Stomach smooth muscle (tissue), 2 donors: Measurements from ENCODE around the gene MOB2.

Source experiments
- H3K27ac ChIP-seq: one replicate; pipeline ENCODE4 v1.7.0; 2013; ENCODE audit warnings: mild to moderate bottlenecking, low read length, inconsistent platforms
- H3K27me3 ChIP-seq, 2 donors: one replicate each; pipeline ENCODE4 v1.7.0; 2013; ENCODE audit warnings: low read length in 2 of 2; ENCODE audit not compliant: insufficient read depth in 2 of 2, control insufficient read depth in 1 of 2
- H3K36me3 ChIP-seq, 2 donors: one replicate each; pipeline ENCODE4 v1.7.0; 2013; ENCODE audit warnings: low read length in 2 of 2; ENCODE audit not compliant: control insufficient read depth in 2 of 2, insufficient read depth in 2 of 2
- H3K4me1 ChIP-seq: one replicate; pipeline ENCODE4 v1.7.0; 2013; ENCODE audit warnings: low read length; ENCODE audit not compliant: control insufficient read depth, insufficient read depth
- H3K4me3 ChIP-seq, 2 donors: one replicate each; pipeline ENCODE4 v1.7.0; 2013; ENCODE audit warnings: low read length in 2 of 2
- H3K9ac ChIP-seq, 2 donors: one replicate each; pipeline ENCODE4 v1.7.0; 2013; ENCODE audit warnings: low read length in 2 of 2, mild to moderate bottlenecking in 1 of 2
- H3K9me3 ChIP-seq, 2 donors: one replicate each; pipeline ENCODE4 v1.7.0; 2013; ENCODE audit warnings: low read length in 2 of 2; ENCODE audit not compliant: control insufficient read depth in 2 of 2
- donor health status: healthy.
- donor health status: Pancreatic carcinoma.

Gene MOB2

GRCh38 chr11:1496091-1496760 lies 9.6 kb upstream of the MOB2 start:
- no peaks in the 10 kb centered on the region for H3K9me3 ChIP-seq
- H3K9ac ChIP-seq: no peak overlapping the region
- H3K4me1 ChIP-seq: peaks cover under 1% of the 10 kb centered on the region
- no peaks in the 10 kb centered on the region for H3K27me3 ChIP-seq
- no peak overlapping the region for H3K4me3 ChIP-seq
- no peak overlapping the region for H3K27ac ChIP-seq
- peaks cover 3% of the 10 kb centered on the region in 2 donors for H3K36me3 ChIP-seq

GRCh38 chr11:1494650-1495049 lies 8.1 kb upstream of the MOB2 start:
- Histone ChIP-seq H3K4me1 (peaks cover 3% of the 10 kb centered on the region), H3K9ac (no peak overlapping the region), H3K27ac (no peak overlapping the region), H3K4me3 (no peak overlapping the region), H3K27me3 (no peaks in the 10 kb centered on the region), H3K9me3 (no peaks in the 10 kb centered on the region), H3K36me3 (peaks cover 3% of the 10 kb centered on the region in 2 donors)

- no peaks in the 10 kb centered on the region for H3K9me3 ChIP-seq
- H3K4me3 ChIP-seq: no peak overlapping the region
- H3K27me3 ChIP-seq: no peaks in the 10 kb centered on the region
- H3K9ac ChIP-seq: no peak overlapping the region
- H3K27ac ChIP-seq: no peak overlapping the region
- no peaks in the 10 kb centered on the region for H3K36me3 ChIP-seq
- H3K4me1 ChIP-seq: peaks cover 12% of the 10 kb centered on the region
These were observed 7.2 kb upstream of the MOB2 start for GRCh38 chr11:1493650-1494244.

- Histone ChIP-seq H3K9me3 (no peaks in the 10 kb centered on the region), H3K27ac (no peak overlapping the region), H3K27me3 (no peaks in the 10 kb centered on the region), H3K9ac (no peak overlapping the region), H3K4me3 (no peak overlapping the region), H3K36me3 (no peaks in the 10 kb centered on the region), H3K4me1 (peaks cover 34% of the 10 kb centered on the region)
These were observed 4.8 kb upstream of the MOB2 start for GRCh38 chr11:1491379-1491778.

GRCh38 chr11:1490651-1491050 lies 4.1 kb upstream of the MOB2 start:
- no peaks in the 10 kb centered on the region for H3K36me3 ChIP-seq
- no peak overlapping the region for H3K4me3 ChIP-seq
- H3K9ac ChIP-seq: no peak overlapping the region
- H3K4me1 ChIP-seq: peaks cover 41% of the 10 kb centered on the region
- H3K27me3 ChIP-seq: no peaks in the 10 kb centered on the region
- H3K9me3 ChIP-seq: no peaks in the 10 kb centered on the region
- no peak overlapping the region for H3K27ac ChIP-seq

DNA sequence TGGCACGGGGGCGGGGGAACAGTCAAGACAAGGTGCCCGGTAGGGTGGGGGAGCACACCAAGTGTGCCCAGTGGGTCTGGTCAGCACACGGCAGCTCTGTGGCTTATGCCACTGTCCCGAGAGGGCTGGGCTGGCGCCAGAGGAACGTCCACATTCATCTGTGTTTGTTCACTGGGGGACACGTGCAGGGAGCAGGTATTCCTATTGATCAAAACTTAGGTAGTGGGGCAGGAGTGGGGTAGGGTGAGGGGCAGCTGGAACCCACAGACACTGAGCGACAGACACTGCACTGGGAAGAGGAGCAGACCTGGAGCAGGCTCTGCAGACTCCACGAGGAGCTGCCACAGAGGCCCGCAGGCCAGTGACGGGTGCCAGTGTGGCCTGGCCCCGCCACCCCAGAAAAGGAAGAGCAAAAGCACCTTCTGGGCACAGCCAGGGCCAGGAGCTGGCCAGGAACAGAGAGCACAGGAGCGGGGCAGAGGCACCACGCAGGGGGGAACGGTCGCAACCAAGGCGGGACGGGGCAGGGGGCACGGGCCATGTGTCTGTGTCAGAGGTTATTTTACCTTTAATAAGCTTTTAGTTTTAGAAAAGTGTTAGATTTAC lies 2.1 kb upstream of the MOB2 start:
- Histone ChIP-seq H3K4me1 (peaks cover 61% of the 10 kb centered on the region), H3K4me3 (peak overlapping the region in 1 of 2 donors; percentile 29), H3K36me3 (no peaks in the 10 kb centered on the region), H3K27me3 (no peaks in the 10 kb centered on the region), H3K9ac (peak overlapping the region in 1 of 2 donors; percentile 34), H3K27ac (peak overlapping the region; percentile 97), H3K9me3 (no peaks in the 10 kb centered on the region)

GRCh38 chr11:1487851-1488574 lies 1.4 kb upstream of the MOB2 start:
- Histone ChIP-seq H3K36me3 (no peaks in the 10 kb centered on the region), H3K27me3 (no peaks in the 10 kb centered on the region), H3K4me1 (peaks cover 68% of the 10 kb centered on the region), H3K4me3 (peak overlapping the region in 1 of 2 donors; percentile 59), H3K27ac (peak overlapping the region; percentile 97), H3K9me3 (no peaks in the 10 kb centered on the region), H3K9ac (peak overlapping the region; percentile 46 to 62)

GRCh38 chr11:1487091-1487850 lies 692 bp upstream of the MOB2 start:
- Histone ChIP-seq H3K27ac (peak overlapping the region; percentile 97), H3K4me3 (peak overlapping the region; percentile 1 to 59), H3K4me1 (peaks cover 75% of the 10 kb centered on the region), H3K9ac (peak overlapping the region; percentile 46 to 62), H3K36me3 (no peaks in the 10 kb centered on the region), H3K9me3 (no peaks in the 10 kb centered on the region), H3K27me3 (no peaks in the 10 kb centered on the region)

- H3K36me3 ChIP-seq: peaks cover 0 to 1% of the 10 kb centered on the region in 2 donors
- peak overlapping the region; percentile 56 to 81 for H3K4me3 ChIP-seq
- peaks cover 90% of the 10 kb centered on the region for H3K4me1 ChIP-seq
- H3K9ac ChIP-seq: peak overlapping the region; percentile 34 to 73
- H3K27me3 ChIP-seq: no peaks in the 10 kb centered on the region
- H3K27ac ChIP-seq: peak overlapping the region; percentile 97
- no peaks in the 10 kb centered on the region for H3K9me3 ChIP-seq
These were observed 1.1 kb downstream of the MOB2 start for GRCh38 chr11:1485504-1485885.
